Body of pancreas (tissue), 4 donors: ENCODE measurements around the gene MORN1. TPM values are rescaled to one million over a fixed set of nuclear protein-coding genes. Genes with fewer than 3 reads are reported as not detected.

ENCODE experiments used
- ATAC-seq: fragments of 150-250 bp; one replicate; pipeline ENCODE4 v1.9.1; 2016
- DNase-seq, 4 donors: peaks; one replicate each; pipeline ENCODE4 v3.0.0-alpha.2; 2019
- H3K27ac ChIP-seq, 4 donors: fragments of 200-600 bp; sonication (generic); 1 replicate in 3 of 4; 2 replicates in 1 of 4; pipeline versions ENCODE4 v1.5.1 to v1.6.1; 2016 to 2019; ENCODE audit warnings: mild to moderate bottlenecking in 1 of 4, mixed read lengths in 1 of 4, moderate library complexity in 1 of 4
- H3K27me3 ChIP-seq, 2 donors: fragments of 200-600 bp; sonication (generic); one replicate each; pipeline ENCODE4 v1.6.0; 2016; ENCODE audit warnings: mild to moderate bottlenecking in 1 of 2
- H3K36me3 ChIP-seq, 2 donors: fragments of 200-600 bp; sonication (generic); replicated peaks in 1 of 2; 2 replicates each; pipeline ENCODE4 v1.5.1; 2016; ENCODE audit warnings: low read depth in 2 of 2; ENCODE audit not compliant: insufficient read depth in 1 of 2
- H3K4me1 ChIP-seq: fragments of 200-600 bp; sonication (generic); one replicate; pipeline ENCODE4 v1.6.0; 2016
- H3K4me3 ChIP-seq, 2 donors: fragments of 200-600 bp; sonication (generic); 1 replicate in 1 of 2; 2 replicates in 1 of 2; pipeline ENCODE4 v1.5.1; 2016 to 2019
- H3K9me3 ChIP-seq, 3 donors: fragments of 200-600 bp; sonication (generic); 1 replicate in 2 of 3; 2 replicates in 1 of 3; pipeline ENCODE4 v1.5.1; 2016
- POLR2A ChIP-seq, 3 donors: fragments of 450-650 bp; IDR thresholded peaks; one replicate each; pipeline ENCODE4 v1.6.1; 2016; ENCODE audit warnings: antibody characterized with exemption in 3 of 3, mild to moderate bottlenecking in 2 of 3
- WGBS, 2 donors: methylation state at CpG; one replicate each; pipeline ENCODE4 v1.1.5; 2017; 5-methylcytosine and 5-hydroxymethylcytosine counted together
- intact Hi-C: fragments of 100-400 bp; cut with DNase I; formaldehyde crosslinking; loops from one replicate; pipeline ENCODE4 v1.15.1; 2023
- total RNA-seq, 2 donors: library from RNA; depleted of rRNA; stranded (reverse); fragments of >200 nt; gene quantifications; one replicate each; pipeline ENCODE4 v1.1.0, GENCODE V29; 2016
- TF ChIP-seq, protein P1 (sequence below), 7 experiments: fragments of 450-650 bp in 4 of 7; fragments of 200-600 bp in 3 of 7; sonication (generic) in 3 of 7; IDR thresholded peaks; one replicate each; pipeline ENCODE4 v1.5.1; 2016 to 2019; ENCODE audit warnings: antibody characterized with exemption in 7 of 7

MORN1 gene
- total RNA-seq, 2 donors from 2014 or later = 7.0 to 17.8 TPM

- no peak overlapping the region for H3K4me3 ChIP-seq
- TF ChIP-seq POLR2A (IDR thresholded peaks at IDR 0.05) = no peak
- TF ChIP-seq, protein P1, sequence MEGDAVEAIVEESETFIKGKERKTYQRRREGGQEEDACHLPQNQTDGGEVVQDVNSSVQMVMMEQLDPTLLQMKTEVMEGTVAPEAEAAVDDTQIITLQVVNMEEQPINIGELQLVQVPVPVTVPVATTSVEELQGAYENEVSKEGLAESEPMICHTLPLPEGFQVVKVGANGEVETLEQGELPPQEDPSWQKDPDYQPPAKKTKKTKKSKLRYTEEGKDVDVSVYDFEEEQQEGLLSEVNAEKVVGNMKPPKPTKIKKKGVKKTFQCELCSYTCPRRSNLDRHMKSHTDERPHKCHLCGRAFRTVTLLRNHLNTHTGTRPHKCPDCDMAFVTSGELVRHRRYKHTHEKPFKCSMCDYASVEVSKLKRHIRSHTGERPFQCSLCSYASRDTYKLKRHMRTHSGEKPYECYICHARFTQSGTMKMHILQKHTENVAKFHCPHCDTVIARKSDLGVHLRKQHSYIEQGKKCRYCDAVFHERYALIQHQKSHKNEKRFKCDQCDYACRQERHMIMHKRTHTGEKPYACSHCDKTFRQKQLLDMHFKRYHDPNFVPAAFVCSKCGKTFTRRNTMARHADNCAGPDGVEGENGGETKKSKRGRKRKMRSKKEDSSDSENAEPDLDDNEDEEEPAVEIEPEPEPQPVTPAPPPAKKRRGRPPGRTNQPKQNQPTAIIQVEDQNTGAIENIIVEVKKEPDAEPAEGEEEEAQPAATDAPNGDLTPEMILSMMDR (IDR thresholded peaks at IDR 0.05) = no peak
- no peaks in the 10 kb centered on the region for H3K36me3 ChIP-seq
- ATAC-seq (no peak), DNase-seq (no peak)
- H3K9me3 ChIP-seq = no peaks in the 10 kb centered on the region
- intact Hi-C loops = no loop called here
- no peak overlapping the region for H3K27ac ChIP-seq
- no peaks in the 10 kb centered on the region for H3K27me3 ChIP-seq
- WGBS, 2 donors = 32 to 56% methylated on average over 22 to 34 of the region's 34 CpGs
- H3K4me1 ChIP-seq = no peaks in the 10 kb centered on the region
Observed at GRCh38 chr1:2433936-2434655, 42.7 kb upstream of the MORN1 start.

GRCh38 chr1:2433196-2433595, 41.8 kb upstream of the MORN1 start:
- TF ChIP-seq POLR2A (IDR thresholded peaks at IDR 0.05) = no peak
- TF ChIP-seq, protein P1 (IDR thresholded peaks at IDR 0.05) = no peak
- Histone ChIP-seq H3K27me3 (no peaks in the 10 kb centered on the region), H3K9me3 (no peaks in the 10 kb centered on the region), H3K4me1 (no peaks in the 10 kb centered on the region), H3K36me3 (no peaks in the 10 kb centered on the region), H3K27ac (no peak overlapping the region), H3K4me3 (no peak overlapping the region)
- 55 to 62% methylated on average over 5 to 13 of the region's 13 CpGs for WGBS, 2 donors
- ATAC-seq = no peak
- no peak for DNase-seq
- intact Hi-C loops = no loop called here

DNA sequence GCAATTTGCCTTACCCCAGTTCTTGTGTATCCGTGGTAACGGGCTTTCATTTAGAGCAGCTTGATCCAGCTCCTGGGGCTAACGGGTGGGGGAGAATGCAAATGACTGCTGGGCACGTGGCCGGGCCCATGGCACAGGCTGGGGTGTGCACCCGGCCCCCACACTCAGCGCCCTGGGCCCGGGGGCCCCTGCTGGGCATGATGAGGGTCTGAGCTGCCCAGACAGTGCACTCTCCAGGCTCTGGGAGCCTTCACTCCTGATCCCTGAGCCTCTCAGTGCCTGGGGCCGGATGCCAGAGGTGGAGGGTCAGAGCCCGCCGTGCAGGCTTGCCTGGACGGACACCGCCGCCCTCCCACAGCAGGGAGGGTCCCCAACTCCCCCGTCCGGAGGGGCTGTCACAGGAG, 41.1 kb upstream of the MORN1 start:
- no peaks in the 10 kb centered on the region for H3K36me3 ChIP-seq
- H3K9me3 ChIP-seq = no peaks in the 10 kb centered on the region
- H3K4me3 ChIP-seq = no peak overlapping the region
- WGBS, 2 donors = 18 to 40% methylated on average over 2 to 13 of the region's 16 CpGs
- H3K4me1 ChIP-seq = no peaks in the 10 kb centered on the region
- H3K27ac ChIP-seq = no peak overlapping the region
- H3K27me3 ChIP-seq = no peaks in the 10 kb centered on the region
- no peak for ATAC-seq
- intact Hi-C loops = no loop called here
- no peak for TF ChIP-seq POLR2A (IDR thresholded peaks at IDR 0.05)
- TF ChIP-seq, protein P1 (IDR thresholded peaks at IDR 0.05) = no peak
- DNase-seq = no peak

DNA sequence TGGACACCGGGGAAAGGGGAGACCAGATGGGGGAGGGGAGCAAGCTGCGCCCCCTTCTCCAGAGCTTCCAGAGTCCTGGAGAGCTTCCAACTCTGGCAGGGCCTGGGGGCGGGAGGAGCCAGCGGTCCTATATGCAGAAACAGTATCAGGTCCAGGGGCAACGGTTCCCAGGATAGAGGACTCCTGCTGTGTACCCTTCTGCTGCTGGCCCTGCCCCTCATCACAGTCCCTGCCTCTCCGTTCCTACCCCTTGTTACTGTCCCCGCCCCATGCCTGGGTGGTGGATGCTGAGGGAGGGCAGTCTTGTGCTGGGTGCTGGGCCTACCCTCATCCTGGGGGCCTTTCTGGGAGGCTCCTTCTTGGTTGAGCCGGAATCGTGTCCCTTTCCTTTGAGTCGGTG, 40.2 kb upstream of the MORN1 start:
- ATAC-seq (no peak), DNase-seq (no peak)
- Histone ChIP-seq H3K4me1 (no peaks in the 10 kb centered on the region), H3K27ac (no peak overlapping the region), H3K9me3 (no peaks in the 10 kb centered on the region), H3K4me3 (no peak overlapping the region), H3K27me3 (no peaks in the 10 kb centered on the region), H3K36me3 (no peaks in the 10 kb centered on the region)
- WGBS, 2 donors = 51% methylated on average over 9 of the region's 10 CpGs; no CpG with 5 or more reads in 1 of the 2 donors
- TF ChIP-seq POLR2A (IDR thresholded peaks at IDR 0.05) = no peak
- TF ChIP-seq, protein P1 (IDR thresholded peaks at IDR 0.05) = no peak
- intact Hi-C loops = no loop called here

GRCh38 chr1:2431103-2431502, 39.7 kb upstream of the MORN1 start:
- H3K4me1 ChIP-seq = no peaks in the 10 kb centered on the region
- H3K27ac ChIP-seq = no peak overlapping the region
- no peak overlapping the region for H3K4me3 ChIP-seq
- 41% methylated on average over 16 of the region's 16 CpGs; no CpG with 5 or more reads in 1 of the 2 donors for WGBS, 2 donors
- no peaks in the 10 kb centered on the region for H3K27me3 ChIP-seq
- no peak for ATAC-seq
- no peak for DNase-seq
- TF ChIP-seq POLR2A (IDR thresholded peaks at IDR 0.05) = no peak
- TF ChIP-seq, protein P1 (IDR thresholded peaks at IDR 0.05) = no peak
- H3K36me3 ChIP-seq = no peaks in the 10 kb centered on the region
- intact Hi-C loops = no loop called here
- H3K9me3 ChIP-seq = no peaks in the 10 kb centered on the region
